ENCODE data around the gene TNNT2. TPM values are rescaled to one million over a fixed set of nuclear protein-coding genes. Genes with fewer than 3 reads are reported as not detected.

The TNNT2 gene
- total and polyA plus RNA-seq, 4 experiments from 2014 or later: not detected

DNA sequence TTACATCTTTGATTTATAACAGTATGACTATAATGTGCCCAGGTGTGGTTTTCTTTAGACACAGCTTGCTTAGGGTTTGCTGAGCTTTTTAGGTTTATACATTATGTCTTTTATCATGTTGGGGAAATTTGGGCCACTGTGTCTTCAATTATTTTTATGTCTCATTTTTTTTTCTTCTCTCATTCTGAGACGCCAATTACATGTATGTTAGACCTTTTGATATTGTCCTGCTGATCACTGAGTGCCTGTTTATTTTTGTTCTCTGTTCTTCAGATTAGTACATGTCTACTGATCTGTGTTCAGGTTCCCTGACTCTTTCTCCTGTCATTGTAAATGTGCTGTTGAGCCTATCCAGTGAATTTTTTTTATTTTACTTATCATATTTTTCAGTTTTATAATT lies 36.1 kb downstream of the TNNT2 start:
- no peak overlapping the region for H3K27ac Mint-ChIP-seq
- Histone ChIP-seq H3K36me3 (ENCODE audit: insufficient read depth, low read length) (no peaks in the 10 kb centered on the region), H3K4me1 (ENCODE audit: insufficient read depth, low read length) (no peaks in the 10 kb centered on the region), H3K4me3 (ENCODE audit: low read length in 2 of 2) (no peak overlapping the region), H3K27me3 (ENCODE audit: insufficient read depth, low read length) (no peaks in the 10 kb centered on the region), H3K9me3 (ENCODE audit: control insufficient read depth in 1 of 2, low read length in 2 of 2) (no peaks in the 10 kb centered on the region), H3K27ac (ENCODE audit: low read depth, low read length) (no peak overlapping the region)
- intact Hi-C loops (cut with micrococcal nuclease): no loop called here
- H3K9me3 Mint-ChIP-seq: peaks cover 0 to 4% (median 0%) of the 10 kb centered on the region in 8 donors
- H3K36me3 Mint-ChIP-seq: no peaks in the 10 kb centered on the region
- DNase-seq: no peak
- ChIA-PET POLR2A (ENCODE audit: partially characterized antibody) (no interaction called here), CTCF (ENCODE audit: partially characterized antibody) (no interaction called here)
- no peak overlapping the region for H3K4me3 Mint-ChIP-seq
- peaks cover 10% of the 10 kb centered on the region in 2 donors for H3K27me3 Mint-ChIP-seq
- H3K4me1 Mint-ChIP-seq: no peaks in the 10 kb centered on the region

DNA sequence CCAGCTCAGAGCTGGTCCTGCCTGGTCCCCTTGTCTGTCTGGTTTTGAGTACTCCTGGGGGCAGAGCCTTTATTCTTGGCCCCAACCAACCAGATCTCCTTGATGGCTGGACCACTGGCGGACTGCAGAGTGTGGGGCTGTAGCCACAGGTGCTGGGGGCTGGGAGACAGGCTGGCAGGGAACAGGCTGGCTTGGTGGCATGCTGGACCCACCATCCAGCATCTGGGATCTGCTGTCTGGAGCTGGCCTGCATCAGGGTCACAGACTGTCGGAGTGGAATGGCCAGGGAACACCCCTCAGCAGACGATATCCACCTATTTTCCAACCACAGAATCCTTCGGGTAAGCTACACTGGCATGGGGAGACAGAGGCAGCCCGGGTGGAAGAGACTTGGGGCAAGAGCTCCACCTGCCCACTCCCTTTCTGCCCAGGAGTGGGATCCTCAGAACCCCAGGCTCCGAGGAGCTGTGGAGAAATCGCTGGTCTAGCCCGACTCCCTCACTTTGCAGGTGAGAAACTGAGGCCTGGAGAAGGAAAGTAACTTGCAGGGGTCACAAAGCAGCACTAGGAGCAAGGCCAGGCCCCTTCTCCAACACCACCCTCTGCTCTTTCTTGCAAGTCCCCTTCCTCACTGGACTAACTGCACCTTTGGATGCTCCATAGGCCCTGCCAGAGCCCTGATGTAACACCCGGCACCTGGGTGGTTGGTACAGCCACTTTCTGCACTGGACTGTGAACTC lies 40.6 kb downstream of the TNNT2 start:
- DNase-seq: no peak
- Histone ChIP-seq H3K36me3 (ENCODE audit: insufficient read depth, low read length) (no peaks in the 10 kb centered on the region), H3K27ac (ENCODE audit: low read depth, low read length) (no peak overlapping the region), H3K9me3 (ENCODE audit: control insufficient read depth in 1 of 2, low read length in 2 of 2) (no peaks in the 10 kb centered on the region), H3K4me1 (ENCODE audit: insufficient read depth, low read length) (no peaks in the 10 kb centered on the region), H3K4me3 (ENCODE audit: low read length in 2 of 2) (no peak overlapping the region), H3K27me3 (ENCODE audit: insufficient read depth, low read length) (no peaks in the 10 kb centered on the region)
- CTCF ChIA-PET (ENCODE audit: partially characterized antibody): no interaction called here
- H3K9me3 Mint-ChIP-seq: peaks cover 0 to 4% (median 0%) of the 10 kb centered on the region in 8 donors
- H3K4me3 Mint-ChIP-seq: no peak overlapping the region
- H3K27me3 Mint-ChIP-seq: peaks cover 5% of the 10 kb centered on the region in 2 donors
- H3K4me1 Mint-ChIP-seq: no peaks in the 10 kb centered on the region
- POLR2A ChIA-PET (ENCODE audit: partially characterized antibody): no interaction called here
- H3K27ac Mint-ChIP-seq: no peak overlapping the region
- intact Hi-C loops (cut with micrococcal nuclease): no loop called here
- H3K36me3 Mint-ChIP-seq: no peaks in the 10 kb centered on the region

DNA sequence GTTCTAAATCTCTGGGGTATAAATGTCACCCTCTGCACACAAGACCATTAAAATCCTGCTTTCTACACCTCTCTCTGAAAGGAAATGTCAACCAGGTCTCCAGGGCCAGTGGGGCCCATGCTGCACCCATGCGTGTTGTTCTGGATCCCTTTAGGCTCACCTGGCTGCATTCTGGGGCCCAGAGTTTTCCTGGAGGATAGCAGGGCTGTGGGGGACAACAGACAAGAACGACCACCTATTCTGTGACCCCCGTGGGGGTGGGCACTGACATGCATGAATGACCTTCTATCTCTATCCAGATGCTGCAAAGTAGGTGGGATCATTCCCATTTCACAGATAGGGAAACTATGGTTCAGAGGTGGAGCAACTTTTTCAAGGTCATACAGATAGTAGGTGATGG lies 41.6 kb downstream of the TNNT2 start:
- Mint-ChIP-seq H3K27ac (no peak overlapping the region), H3K9me3 (no peaks in the 10 kb centered on the region), H3K27me3 (peaks cover 5% of the 10 kb centered on the region in 2 donors), H3K4me1 (no peaks in the 10 kb centered on the region), H3K36me3 (no peaks in the 10 kb centered on the region), H3K4me3 (no peak overlapping the region)
- Histone ChIP-seq H3K27me3 (ENCODE audit: insufficient read depth, low read length) (no peaks in the 10 kb centered on the region), H3K9me3 (ENCODE audit: control insufficient read depth in 1 of 2, low read length in 2 of 2) (no peaks in the 10 kb centered on the region), H3K27ac (ENCODE audit: low read depth, low read length) (no peak overlapping the region), H3K36me3 (ENCODE audit: insufficient read depth, low read length) (no peaks in the 10 kb centered on the region), H3K4me3 (ENCODE audit: low read length in 2 of 2) (no peak overlapping the region), H3K4me1 (ENCODE audit: insufficient read depth, low read length) (no peaks in the 10 kb centered on the region)
- intact Hi-C loops (cut with micrococcal nuclease): no loop called here
- DNase-seq: no peak
- ChIA-PET CTCF (ENCODE audit: partially characterized antibody) (no interaction called here), POLR2A (ENCODE audit: partially characterized antibody) (no interaction called here)

DNA sequence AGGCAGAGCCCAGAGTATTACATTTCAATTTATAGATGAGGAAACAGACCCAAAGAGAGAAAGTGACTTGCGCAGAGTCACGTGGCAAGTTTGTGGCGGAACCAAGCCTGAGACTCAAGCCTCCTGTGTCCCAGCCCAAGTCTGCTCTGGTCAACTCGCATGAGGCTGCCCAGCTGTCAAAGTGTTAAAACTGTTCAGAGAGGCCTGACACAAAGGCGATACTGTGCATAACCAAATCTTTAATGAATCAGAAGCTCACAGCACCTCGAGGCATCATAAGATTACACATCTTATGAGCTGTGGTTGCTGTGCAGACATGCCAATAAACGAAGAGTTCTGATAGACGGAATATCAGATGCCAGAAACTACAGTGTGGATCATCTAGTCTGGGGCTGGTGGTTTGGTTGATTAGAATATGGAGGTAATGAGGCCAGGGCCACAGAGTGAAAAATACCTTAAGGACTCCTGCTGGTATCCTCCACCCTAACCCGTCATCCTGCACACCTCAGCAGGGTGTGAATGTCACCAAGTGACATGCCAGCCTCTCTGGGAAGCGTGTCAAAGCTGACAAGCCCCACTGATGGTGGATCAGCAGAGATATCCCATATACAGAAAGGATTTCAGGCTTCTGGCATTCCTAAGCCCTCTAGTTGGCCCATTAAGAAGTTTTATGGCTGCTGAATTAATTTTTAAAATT lies 42.2 kb downstream of the TNNT2 start:
- H3K4me3 ChIP-seq (ENCODE audit: low read length in 2 of 2): no peak overlapping the region
- no peak overlapping the region for H3K4me3 Mint-ChIP-seq
- H3K36me3 ChIP-seq (ENCODE audit: insufficient read depth, low read length): no peaks in the 10 kb centered on the region
- DNase-seq: no peak
- H3K4me1 Mint-ChIP-seq: no peaks in the 10 kb centered on the region
- H3K36me3 Mint-ChIP-seq: no peaks in the 10 kb centered on the region
- H3K9me3 Mint-ChIP-seq: no peaks in the 10 kb centered on the region
- H3K27ac Mint-ChIP-seq: no peak overlapping the region
- no peaks in the 10 kb centered on the region for H3K9me3 ChIP-seq (ENCODE audit: control insufficient read depth in 1 of 2, low read length in 2 of 2)
- no peaks in the 10 kb centered on the region for H3K27me3 ChIP-seq (ENCODE audit: insufficient read depth, low read length)
- ChIA-PET POLR2A (ENCODE audit: partially characterized antibody) (no interaction called here), CTCF (ENCODE audit: partially characterized antibody) (no interaction called here)
- H3K27me3 Mint-ChIP-seq: peaks cover 5% of the 10 kb centered on the region in 2 donors
- H3K4me1 ChIP-seq (ENCODE audit: insufficient read depth, low read length): no peaks in the 10 kb centered on the region
- no peak overlapping the region for H3K27ac ChIP-seq (ENCODE audit: low read depth, low read length)
- intact Hi-C loops (cut with micrococcal nuclease): no loop called here

DNA sequence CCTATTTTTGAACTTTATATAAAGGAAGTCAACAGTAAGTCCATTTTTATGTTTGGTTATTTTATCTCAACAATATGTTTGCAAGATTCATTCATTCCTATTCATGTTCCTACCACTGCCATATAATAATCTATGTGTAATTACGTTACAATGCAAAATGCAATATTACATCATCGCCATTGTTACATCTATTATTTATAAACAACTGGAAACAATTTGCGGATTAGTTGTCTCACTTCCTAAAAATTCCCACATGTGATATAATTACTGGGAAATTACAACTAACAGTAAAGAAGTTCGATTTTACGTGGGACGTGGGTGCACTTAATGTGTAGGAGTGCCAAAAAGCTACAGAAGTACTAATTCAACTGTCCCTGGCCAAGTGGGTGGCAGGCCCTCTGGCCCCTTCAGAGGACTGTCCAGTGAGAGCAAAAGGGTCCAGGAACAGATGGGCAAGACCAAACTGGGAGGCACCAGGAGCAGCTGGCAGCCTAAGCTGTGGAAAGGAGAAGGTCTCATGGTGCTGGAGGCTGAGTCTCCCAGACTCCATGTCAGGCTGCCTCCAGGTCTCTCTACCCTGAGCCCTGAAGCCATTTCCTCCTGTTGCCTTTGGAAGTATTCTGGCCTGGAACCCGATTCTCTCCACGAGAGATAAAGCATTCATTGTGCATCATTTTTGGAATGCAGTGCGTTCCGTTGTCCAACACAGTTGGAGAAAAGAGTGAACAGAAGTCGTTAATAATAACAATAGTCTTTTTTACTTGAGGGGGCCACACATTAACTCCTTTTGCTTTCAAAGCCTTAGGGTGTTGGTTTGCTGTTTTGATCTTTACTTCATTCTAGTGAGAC lies 42.9 kb downstream of the TNNT2 start:
- Histone ChIP-seq H3K4me1 (ENCODE audit: insufficient read depth, low read length) (no peaks in the 10 kb centered on the region), H3K27ac (ENCODE audit: low read depth, low read length) (no peak overlapping the region), H3K4me3 (ENCODE audit: low read length in 2 of 2) (no peak overlapping the region), H3K9me3 (ENCODE audit: control insufficient read depth in 1 of 2, low read length in 2 of 2) (no peaks in the 10 kb centered on the region), H3K27me3 (ENCODE audit: insufficient read depth, low read length) (no peaks in the 10 kb centered on the region), H3K36me3 (ENCODE audit: insufficient read depth, low read length) (no peaks in the 10 kb centered on the region)
- ChIA-PET POLR2A (ENCODE audit: partially characterized antibody) (no interaction called here), CTCF (ENCODE audit: partially characterized antibody) (interaction anchor here (1.2 kb wide), 1 partner anchor 14 kb away, joined by 3 read pairs; no protein-coding TSS in a partner anchor)
- intact Hi-C loops (cut with micrococcal nuclease): no loop called here
- Mint-ChIP-seq H3K4me3 (no peak overlapping the region), H3K27me3 (peaks cover 4 to 5% of the 10 kb centered on the region in 2 donors), H3K27ac (no peak overlapping the region), H3K4me1 (no peaks in the 10 kb centered on the region), H3K36me3 (no peaks in the 10 kb centered on the region), H3K9me3 (peaks cover 0 to 2% (median 0%) of the 10 kb centered on the region in 8 donors)
- no peak for DNase-seq

DNA sequence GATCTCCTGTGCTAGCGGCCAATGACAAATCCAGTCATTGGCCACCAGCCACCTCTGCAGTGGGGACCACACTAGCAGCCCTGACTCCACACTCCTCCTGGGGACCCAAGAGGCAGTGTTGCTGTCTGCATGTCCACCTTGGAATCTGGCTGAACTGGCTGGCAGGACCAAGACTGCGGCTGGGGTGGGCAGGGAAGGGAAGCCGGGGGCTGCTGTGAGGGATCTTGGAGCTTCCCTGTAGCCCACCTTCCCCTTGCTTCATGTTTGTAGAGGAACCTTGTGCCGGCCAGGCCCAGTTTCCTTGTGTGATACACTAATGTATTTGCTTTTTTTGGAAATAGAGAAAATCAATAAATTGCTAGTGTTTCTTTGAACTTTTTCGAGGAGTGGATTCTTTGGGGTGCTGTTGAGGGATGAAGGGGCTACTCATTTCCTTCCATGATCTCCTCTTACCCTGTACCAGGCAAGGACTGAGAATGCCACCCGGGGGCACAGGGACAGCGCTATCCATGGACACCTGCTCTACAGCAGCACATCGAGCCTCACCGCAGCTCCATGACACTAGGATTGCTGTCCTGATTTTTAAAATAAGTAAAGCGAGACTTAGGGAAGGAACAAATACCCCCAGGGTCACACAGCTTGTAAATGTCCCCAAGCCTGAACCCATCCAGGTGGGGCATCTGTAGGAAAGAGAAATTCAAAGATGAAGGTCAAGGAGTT lies 44.7 kb downstream of the TNNT2 start:
- ChIA-PET CTCF (ENCODE audit: partially characterized antibody) (interaction anchor here (1.2 kb wide), 1 partner anchor 15 kb away, joined by 3 read pairs; no protein-coding TSS in a partner anchor), POLR2A (ENCODE audit: partially characterized antibody) (no interaction called here)
- Histone ChIP-seq H3K27ac (ENCODE audit: low read depth, low read length) (no peak overlapping the region), H3K4me3 (ENCODE audit: low read length in 2 of 2) (no peak overlapping the region), H3K9me3 (ENCODE audit: control insufficient read depth in 1 of 2, low read length in 2 of 2) (no peaks in the 10 kb centered on the region), H3K4me1 (ENCODE audit: insufficient read depth, low read length) (no peaks in the 10 kb centered on the region), H3K27me3 (ENCODE audit: insufficient read depth, low read length) (no peaks in the 10 kb centered on the region), H3K36me3 (ENCODE audit: insufficient read depth, low read length) (no peaks in the 10 kb centered on the region)
- no peak for DNase-seq
- H3K27ac Mint-ChIP-seq: no peak overlapping the region
- no peaks in the 10 kb centered on the region for H3K36me3 Mint-ChIP-seq
- peaks cover 0 to 2% (median 0%) of the 10 kb centered on the region in 8 donors for H3K9me3 Mint-ChIP-seq
- H3K4me3 Mint-ChIP-seq: no peak overlapping the region
- H3K27me3 Mint-ChIP-seq: peaks cover 1 to 5% of the 10 kb centered on the region in 2 donors
- no peaks in the 10 kb centered on the region for H3K4me1 Mint-ChIP-seq
- intact Hi-C loops (cut with micrococcal nuclease): no loop called here

DNA sequence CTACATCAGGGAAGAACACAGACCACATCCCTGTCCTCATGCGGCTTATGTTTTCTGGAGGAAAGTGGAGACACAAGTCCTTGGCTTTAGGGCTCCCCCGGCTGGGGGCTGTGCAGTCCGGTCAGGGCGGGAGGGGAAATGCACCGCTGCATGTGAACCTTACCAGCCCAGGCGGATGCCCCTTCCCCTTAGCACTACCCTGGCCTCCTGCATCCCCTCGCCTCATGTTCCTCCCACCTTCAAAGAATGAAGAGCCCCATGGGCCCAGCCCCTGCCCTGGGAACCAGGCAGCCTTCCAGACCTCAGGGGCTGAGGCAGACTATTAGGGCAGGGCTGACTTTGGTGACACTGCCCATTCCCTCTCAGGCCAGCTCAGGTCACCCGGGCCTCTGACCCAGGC lies 45.5 kb downstream of the TNNT2 start:
- Histone ChIP-seq H3K36me3 (ENCODE audit: insufficient read depth, low read length) (no peaks in the 10 kb centered on the region), H3K9me3 (ENCODE audit: control insufficient read depth in 1 of 2, low read length in 2 of 2) (no peaks in the 10 kb centered on the region), H3K4me3 (ENCODE audit: low read length in 2 of 2) (no peak overlapping the region), H3K27me3 (ENCODE audit: insufficient read depth, low read length) (no peaks in the 10 kb centered on the region), H3K4me1 (ENCODE audit: insufficient read depth, low read length) (no peaks in the 10 kb centered on the region), H3K27ac (ENCODE audit: low read depth, low read length) (no peak overlapping the region)
- intact Hi-C loops (cut with micrococcal nuclease): no loop called here
- Mint-ChIP-seq H3K4me1 (no peaks in the 10 kb centered on the region), H3K4me3 (no peak overlapping the region), H3K36me3 (no peaks in the 10 kb centered on the region), H3K27me3 (peaks cover 1 to 4% of the 10 kb centered on the region in 2 donors), H3K27ac (no peak overlapping the region), H3K9me3 (peaks cover 0 to 2% (median 0%) of the 10 kb centered on the region in 8 donors)
- DNase-seq: no peak
- ChIA-PET CTCF (ENCODE audit: partially characterized antibody) (no interaction called here), POLR2A (ENCODE audit: partially characterized antibody) (no interaction called here)

Measured in CD4-positive, alpha-beta memory T cell (primary cell).